GM23248 (cell line): ENCODE data around the gene GFRAL.

ENCODE experiments used
- EZH2 ChIP-seq: fragments of 200-600 bp; sonication (generic); IDR thresholded peaks from 2 replicates; pipeline ENCODE4 v1.6.1; 2018; ENCODE audit warnings: antibody characterized with exemption, mild to moderate bottlenecking; ENCODE audit not compliant: insufficient read depth, poor library complexity, severe bottlenecking
- EZH2phosphoT487 ChIP-seq: fragments of 200-600 bp; sonication (generic); IDR thresholded peaks from 2 replicates; pipeline ENCODE4 v1.6.1; 2018; ENCODE audit warnings: antibody characterized with exemption, moderate library complexity, mild to moderate bottlenecking, low read depth; ENCODE audit not compliant: insufficient read depth

GRCh38 chr6:55377150-55377549 lies 49.9 kb downstream of the GFRAL start:
- TF ChIP-seq EZH2: no peak
- TF ChIP-seq EZH2phosphoT487: no peak
